ENCODE measurements around the gene RAB11FIP2.

Gene RAB11FIP2

DNA sequence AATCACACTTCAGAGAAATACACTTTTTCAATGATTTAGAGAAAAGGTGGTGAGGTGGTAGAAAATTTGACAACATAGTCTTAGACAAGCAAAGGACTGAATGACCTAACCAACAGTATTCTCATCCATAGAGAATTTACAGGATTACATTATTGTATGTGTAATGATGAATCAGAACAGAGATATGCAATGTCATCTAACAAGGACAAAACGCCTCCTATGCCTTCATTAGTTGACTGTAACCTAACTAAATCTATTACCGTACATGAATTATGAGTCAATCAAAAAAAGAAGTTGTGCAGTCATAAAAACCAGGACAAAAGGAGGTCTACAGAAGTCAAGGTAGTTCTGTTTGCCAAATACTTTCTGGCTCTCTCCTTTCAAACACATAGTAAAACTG, 66.5 kb downstream of the RAB11FIP2 start:
- 0 out of 2 replicates have a peak, but pooled peaks cover 6% of the 10 kb centered on the region for H3K27me3 ChIP-seq (ENCODE audit: control insufficient read depth, low read length)
- H3K4me1 ChIP-seq (ENCODE audit: control insufficient read depth, low read length), result no peaks in the 10 kb centered on the region
- no peak overlapping the region for H3K4me3 ChIP-seq (ENCODE audit: low read length)
- no peaks in the 10 kb centered on the region for H3K9me3 ChIP-seq (ENCODE audit: control insufficient read depth, insufficient read depth, low read length)
- no peak overlapping the region for H3K4me2 ChIP-seq (ENCODE audit: low read length)
- H3K79me2 ChIP-seq (ENCODE audit: control insufficient read depth, low read length), result no peaks in the 10 kb centered on the region
- no peaks in the 10 kb centered on the region for H3K9me2 ChIP-seq (replicated peaks; ENCODE audit: control insufficient read depth, low read length)
- H3K27ac ChIP-seq (ENCODE audit: low read depth, low read length), result no peak overlapping the region
- H3K36me3 ChIP-seq (ENCODE audit: control insufficient read depth, low read length), result no peaks in the 10 kb centered on the region
- H4K20me1 ChIP-seq (ENCODE audit: control insufficient read depth, insufficient read depth, low read depth, low read length), result no peaks in the 10 kb centered on the region
- no peaks in the 10 kb centered on the region for H3F3A ChIP-seq (ENCODE audit: control insufficient read depth, insufficient read depth)
- TF ChIP-seq EZH2phosphoT487 (IDR thresholded peaks at IDR 0.05; ENCODE audit: borderline replicate concordance, low read length), result no peak
- TF ChIP-seq, protein P1, sequence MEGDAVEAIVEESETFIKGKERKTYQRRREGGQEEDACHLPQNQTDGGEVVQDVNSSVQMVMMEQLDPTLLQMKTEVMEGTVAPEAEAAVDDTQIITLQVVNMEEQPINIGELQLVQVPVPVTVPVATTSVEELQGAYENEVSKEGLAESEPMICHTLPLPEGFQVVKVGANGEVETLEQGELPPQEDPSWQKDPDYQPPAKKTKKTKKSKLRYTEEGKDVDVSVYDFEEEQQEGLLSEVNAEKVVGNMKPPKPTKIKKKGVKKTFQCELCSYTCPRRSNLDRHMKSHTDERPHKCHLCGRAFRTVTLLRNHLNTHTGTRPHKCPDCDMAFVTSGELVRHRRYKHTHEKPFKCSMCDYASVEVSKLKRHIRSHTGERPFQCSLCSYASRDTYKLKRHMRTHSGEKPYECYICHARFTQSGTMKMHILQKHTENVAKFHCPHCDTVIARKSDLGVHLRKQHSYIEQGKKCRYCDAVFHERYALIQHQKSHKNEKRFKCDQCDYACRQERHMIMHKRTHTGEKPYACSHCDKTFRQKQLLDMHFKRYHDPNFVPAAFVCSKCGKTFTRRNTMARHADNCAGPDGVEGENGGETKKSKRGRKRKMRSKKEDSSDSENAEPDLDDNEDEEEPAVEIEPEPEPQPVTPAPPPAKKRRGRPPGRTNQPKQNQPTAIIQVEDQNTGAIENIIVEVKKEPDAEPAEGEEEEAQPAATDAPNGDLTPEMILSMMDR (IDR thresholded peaks at IDR 0.05; ENCODE audit: low read depth, low read length, poor library complexity, severe bottlenecking), result no peak

DNA sequence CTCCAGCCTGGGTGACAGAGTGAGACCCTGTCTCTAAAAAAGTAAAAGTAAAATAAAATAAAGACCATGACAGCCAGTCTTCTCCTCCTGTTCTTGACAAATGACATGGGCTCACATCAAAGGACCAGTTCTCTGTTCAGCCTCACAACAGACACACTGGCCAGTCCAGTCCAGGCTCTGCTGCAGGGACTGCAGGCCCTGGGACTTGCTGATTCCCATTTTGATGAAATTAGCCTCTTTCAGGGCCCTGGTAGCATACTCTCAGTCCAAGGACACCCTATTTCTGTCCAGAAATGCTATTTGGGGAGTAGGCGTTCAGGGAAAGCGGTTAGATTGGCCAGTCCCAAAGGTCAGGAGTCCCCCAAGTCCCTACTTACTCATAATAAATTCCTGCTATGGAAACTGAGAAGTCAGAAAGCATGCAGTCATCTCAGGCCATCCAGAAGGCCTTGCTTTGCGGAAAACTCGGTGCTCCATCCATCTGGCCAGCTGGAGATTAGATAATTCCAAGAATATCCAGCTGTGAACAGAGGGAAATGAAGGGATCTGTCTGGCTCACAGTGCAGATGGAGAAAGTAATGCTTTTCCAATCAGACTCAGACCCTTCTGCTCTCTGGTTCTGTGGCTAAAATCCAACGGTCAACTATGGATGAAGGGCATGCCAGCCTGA, 74.4 kb downstream of the RAB11FIP2 start:
- H3F3A ChIP-seq (ENCODE audit: control insufficient read depth, insufficient read depth), result no peaks in the 10 kb centered on the region
- H3K27me3 ChIP-seq (ENCODE audit: control insufficient read depth, low read length), result peaks cover 5% of the 10 kb centered on the region; the same call in 1 of the 2 replicates
- no peaks in the 10 kb centered on the region for H3K9me3 ChIP-seq (ENCODE audit: control insufficient read depth, insufficient read depth, low read length)
- no peak overlapping the region for H3K4me2 ChIP-seq (ENCODE audit: low read length)
- no peak for TF ChIP-seq EZH2phosphoT487 (IDR thresholded peaks at IDR 0.05; ENCODE audit: borderline replicate concordance, low read length)
- TF ChIP-seq, protein P1 (IDR thresholded peaks at IDR 0.05; ENCODE audit: low read depth, low read length, poor library complexity, severe bottlenecking), result no peak
- peaks cover 4% of the 10 kb centered on the region for H3K4me1 ChIP-seq (ENCODE audit: control insufficient read depth, low read length)
- H4K20me1 ChIP-seq (ENCODE audit: control insufficient read depth, insufficient read depth, low read depth, low read length), result no peaks in the 10 kb centered on the region
- no peaks in the 10 kb centered on the region for H3K79me2 ChIP-seq (ENCODE audit: control insufficient read depth, low read length)
- no peak overlapping the region for H3K27ac ChIP-seq (ENCODE audit: low read depth, low read length)
- H3K4me3 ChIP-seq (ENCODE audit: low read length), result no peak overlapping the region
- H3K36me3 ChIP-seq (ENCODE audit: control insufficient read depth, low read length), result no peaks in the 10 kb centered on the region
- H3K9me2 ChIP-seq (replicated peaks; ENCODE audit: control insufficient read depth, low read length), result no peaks in the 10 kb centered on the region

DNA sequence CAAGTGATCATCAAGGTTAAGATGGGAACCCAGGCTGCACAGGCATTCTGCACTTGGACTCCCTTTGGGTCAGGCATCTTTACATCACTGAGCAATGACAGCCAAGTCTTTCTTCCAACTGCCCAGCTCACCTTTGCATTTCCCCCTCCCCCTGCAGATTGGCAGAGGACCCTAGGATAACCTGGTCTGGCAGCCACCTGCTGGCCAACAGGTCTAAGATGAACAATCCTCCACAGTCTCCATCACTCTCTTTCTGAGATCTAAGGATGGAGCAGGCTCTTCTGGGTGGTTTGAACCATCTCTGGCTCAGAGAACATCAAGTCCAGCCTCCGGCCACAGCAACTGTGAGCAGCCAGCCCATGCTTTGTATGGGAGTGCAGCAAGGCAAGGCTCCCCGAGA, 75.8 kb downstream of the RAB11FIP2 start:
- Histone ChIP-seq H3K4me2 (ENCODE audit: low read length) (no peak overlapping the region), H3K4me1 (ENCODE audit: control insufficient read depth, low read length) (peaks cover 4% of the 10 kb centered on the region), H3K9me2 (replicated peaks; ENCODE audit: control insufficient read depth, low read length) (no peaks in the 10 kb centered on the region), H3K9me3 (ENCODE audit: control insufficient read depth, insufficient read depth, low read length) (no peaks in the 10 kb centered on the region), H3F3A (ENCODE audit: control insufficient read depth, insufficient read depth) (no peaks in the 10 kb centered on the region), H3K79me2 (ENCODE audit: control insufficient read depth, low read length) (no peaks in the 10 kb centered on the region), H4K20me1 (ENCODE audit: control insufficient read depth, insufficient read depth, low read depth, low read length) (no peaks in the 10 kb centered on the region), H3K27me3 (ENCODE audit: control insufficient read depth, low read length) (peaks cover 2% of the 10 kb centered on the region; the same call in 1 of the 2 replicates), H3K27ac (ENCODE audit: low read depth, low read length) (no peak overlapping the region), H3K36me3 (ENCODE audit: control insufficient read depth, low read length) (no peaks in the 10 kb centered on the region), H3K4me3 (ENCODE audit: low read length) (no peak overlapping the region)
- TF ChIP-seq EZH2phosphoT487 (IDR thresholded peaks at IDR 0.05; ENCODE audit: borderline replicate concordance, low read length), result no peak
- TF ChIP-seq, protein P1 (IDR thresholded peaks at IDR 0.05; ENCODE audit: low read depth, low read length, poor library complexity, severe bottlenecking), result no peak

Measured in DOHH2 (cell line).